Motor neuron (in vitro differentiated cells): ENCODE results near the gene NUP43. TPM values are rescaled to one million over a fixed set of nuclear protein-coding genes. Genes with fewer than 3 reads are reported as not detected.

ENCODE experiments used
- total RNA-seq, 8 experiments: library from RNA; unstranded; fragments of 300-600 nt; gene quantifications; 2 replicates each; pipeline versions ENCODE4 v1.2.3 to v1.2.4, GENCODE V29; 2022

Gene NUP43
- total RNA-seq, 8 experiments from 2014 or later: 17.3 to 35.9 (median 24.1) TPM

Other genes with a start within 250 kb of the NUP43 start
- 10 to 100 TPM; 38.8 to 66.2 (median 47.5) TPM for gene PPIL4, start 200.5 kb downstream of the NUP43 start, total RNA-seq
- gene GINM1, start 180.2 kb downstream of the NUP43 start, total RNA-seq: 10 to 100 TPM; 15.2 to 63.7 (median 21.6) TPM
- 10 to 100 TPM in 5 of 8 experiments, 1 to 10 TPM in 3; 8.6 to 27.1 (median 13.6) TPM for gene KATNA1, start 97.8 kb downstream of the NUP43 start, total RNA-seq
- 10 to 100 TPM; 12.5 to 32.1 (median 15.6) TPM for gene LATS1, start 28.4 kb downstream of the NUP43 start, total RNA-seq
- 100 to 1,000 TPM in 4 of 8 experiments, 10 to 100 TPM in 4; 52.4 to 137 (median 99.5) TPM for gene PCMT1, start 3.2 kb upstream of the NUP43 start, total RNA-seq
- 10 to 100 TPM; 10.1 to 31.2 (median 21.5) TPM for gene LRP11, start 117.8 kb upstream of the NUP43 start, total RNA-seq
- 1 to 10 TPM in 2 of 8 experiments, under 1 TPM in 4, not detected in 2; 0.18 to 3.5 (median 0.51) TPM for gene RAET1E, start 151.6 kb upstream of the NUP43 start, total RNA-seq
- gene RAET1G, start 176.6 kb upstream of the NUP43 start, total RNA-seq: 1 to 10 TPM in 1 of 8 experiments, under 1 TPM in 2, not detected in 5; 0.18 to 5.2 (median 0.56) TPM
- 10 to 100 TPM in 2 of 8 experiments, 1 to 10 TPM in 4, under 1 TPM in 2; 0.54 to 43.6 (median 3.2) TPM for gene ULBP2, start 195.5 kb upstream of the NUP43 start, total RNA-seq
- 10 to 100 TPM in 1 of 8 experiments, 1 to 10 TPM in 7; 1.7 to 12.2 (median 4.4) TPM for gene ULBP1, start 217.4 kb upstream of the NUP43 start, total RNA-seq